ENCODE results near the gene IGF2BP2. TPM values are rescaled to one million over a fixed set of nuclear protein-coding genes. Genes with fewer than 3 reads are reported as not detected.

The IGF2BP2 gene
- total RNA-seq, 1 donor from 2014 or later: 57.6 TPM

DNA sequence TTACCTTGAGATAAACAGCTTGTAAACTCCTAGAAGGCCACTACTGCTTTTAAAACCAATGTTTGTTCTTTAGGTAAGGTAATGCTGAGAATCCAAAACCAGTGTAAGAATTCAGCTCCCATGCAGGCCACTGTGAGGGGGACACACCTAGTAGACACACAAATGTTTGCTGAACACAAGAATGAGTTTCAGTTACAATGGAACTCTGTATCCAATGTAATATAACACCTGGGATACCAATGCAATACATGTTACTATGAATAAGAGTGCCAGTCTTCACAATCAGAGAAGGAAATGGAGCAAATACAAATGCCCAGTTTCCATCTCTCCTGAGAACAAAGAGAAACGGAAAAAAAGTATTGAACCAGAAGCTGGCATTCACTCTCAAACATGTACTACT lies 65.9 kb downstream of the IGF2BP2 start:
- no peak for DNase-seq (ENCODE audit: low read depth)
- no peak for TF ChIP-seq CTCF (conservative IDR thresholded peaks at IDR 0.05; ENCODE audit: low read depth, low read length)
- no peak overlapping the region for H3K4me3 ChIP-seq (ENCODE audit: low read depth, low read length)

GRCh38 chr3:185757176-185757575 lies 67.7 kb downstream of the IGF2BP2 start:
- DNase-seq (ENCODE audit: low read depth): no peak
- H3K4me3 ChIP-seq (ENCODE audit: low read depth, low read length): no peak overlapping the region
- no peak for TF ChIP-seq CTCF (conservative IDR thresholded peaks at IDR 0.05; ENCODE audit: low read depth, low read length)

GRCh38 chr3:185756477-185756876 lies 68.4 kb downstream of the IGF2BP2 start:
- no peak for TF ChIP-seq CTCF (conservative IDR thresholded peaks at IDR 0.05; ENCODE audit: low read depth, low read length)
- no peak for DNase-seq (ENCODE audit: low read depth)
- no peak overlapping the region for H3K4me3 ChIP-seq (ENCODE audit: low read depth, low read length)

GRCh38 chr3:185754920-185755319 lies 69.9 kb downstream of the IGF2BP2 start:
- DNase-seq (ENCODE audit: low read depth): no peak
- H3K4me3 ChIP-seq (ENCODE audit: low read depth, low read length): no peak overlapping the region
- TF ChIP-seq CTCF (conservative IDR thresholded peaks at IDR 0.05; ENCODE audit: low read depth, low read length): no peak

DNA sequence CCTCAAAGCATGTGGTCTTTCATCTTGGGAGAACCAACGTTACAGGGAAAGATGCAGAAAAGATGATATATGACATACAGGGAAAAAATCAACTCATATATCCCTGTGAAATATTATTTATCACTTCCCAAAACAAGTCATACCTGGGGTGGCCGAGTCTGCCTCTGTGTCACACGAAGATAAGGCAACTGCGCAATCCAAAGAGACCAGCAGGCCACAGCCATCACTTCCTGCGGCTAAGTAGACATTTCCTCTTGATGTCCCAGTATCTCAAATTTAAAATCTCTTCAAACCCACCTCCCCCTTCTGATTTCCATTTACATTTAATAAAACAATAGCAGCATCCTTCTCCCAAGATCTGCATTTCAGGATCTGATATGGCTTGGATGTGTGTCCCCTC lies 71.5 kb downstream of the IGF2BP2 start:
- H3K4me3 ChIP-seq (ENCODE audit: low read depth, low read length): no peak overlapping the region
- DNase-seq (ENCODE audit: low read depth): no peak
- TF ChIP-seq CTCF (conservative IDR thresholded peaks at IDR 0.05; ENCODE audit: low read depth, low read length): no peak

GRCh38 chr3:185750702-185751101 lies 74.1 kb downstream of the IGF2BP2 start:
- no peak for TF ChIP-seq CTCF (conservative IDR thresholded peaks at IDR 0.05; ENCODE audit: low read depth, low read length)
- no peak for DNase-seq (ENCODE audit: low read depth)
- no peak overlapping the region for H3K4me3 ChIP-seq (ENCODE audit: low read depth, low read length)

GRCh38 chr3:185750015-185750414 lies 74.8 kb downstream of the IGF2BP2 start:
- DNase-seq (ENCODE audit: low read depth): no peak
- no peak for TF ChIP-seq CTCF (conservative IDR thresholded peaks at IDR 0.05; ENCODE audit: low read depth, low read length)
- no peak overlapping the region for H3K4me3 ChIP-seq (ENCODE audit: low read depth, low read length)
